MM.1S (cell line): ENCODE data around the gene TMEM225B.

ENCODE experiments used
- CTCF ChIP-seq: fragments of 300-600 bp; sonication (generic); IDR thresholded peaks from 2 replicates; pipeline ENCODE4 v1.5.1; 2016; ENCODE audit warnings: antibody characterized with exemption, low read length, mixed read lengths
- EZH2 ChIP-seq: fragments of 300-600 bp; sonication (generic); optimal IDR thresholded peaks from 2 replicates; pipeline ENCODE3; 2017; ENCODE audit warnings: low read depth, mild to moderate bottlenecking, antibody characterized with exemption, low read length, mixed read lengths
- EZH2phosphoT487 ChIP-seq: fragments of 300-600 bp; sonication (generic); IDR thresholded peaks from 2 replicates; pipeline ENCODE4 v1.6.1; 2018; ENCODE audit warnings: antibody characterized with exemption, low read length

- TF ChIP-seq CTCF (no peak), EZH2 (no peak), EZH2phosphoT487 (no peak)
Observed at GRCh38 chr7:99625961-99626360, 27.9 kb downstream of the TMEM225B start.
